Fibroblast of skin of back (primary cell): ENCODE results near the gene MPC2.
"Not testable (repeated sequence)": the region's sequence is repeated elsewhere in the genome, so short reads cannot be mapped to it uniquely, and the experiment has no call there.

ENCODE experiments used
- DNase-seq: peaks from one replicate; pipeline ENCODE4 v3.0.0-alpha.2; 2013

MPC2 gene

GRCh38 chr1:167904652-167905130 is 32.2 kb downstream of the MPC2 start:
- peak; percentile 83 for DNase-seq

DNA sequence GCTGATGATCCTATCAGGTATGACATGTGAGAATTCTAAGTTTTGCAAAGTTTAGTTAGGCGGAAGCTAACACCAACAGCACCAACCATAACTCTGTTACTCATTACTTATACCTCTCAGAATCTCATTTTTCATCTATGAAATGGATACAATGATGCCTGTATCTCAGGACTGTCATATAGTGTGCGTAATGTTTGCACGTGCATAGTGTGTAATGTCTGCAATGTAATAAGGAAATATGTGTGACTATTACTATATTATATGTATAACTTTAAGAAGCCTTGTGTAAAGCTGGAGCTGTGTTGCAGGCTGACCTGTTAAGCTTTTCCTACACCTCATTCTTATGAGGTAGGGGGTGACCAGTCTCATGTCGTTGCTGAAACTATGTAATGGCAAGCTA is 36.0 kb downstream of the MPC2 start:
- DNase-seq = no peak

DNA sequence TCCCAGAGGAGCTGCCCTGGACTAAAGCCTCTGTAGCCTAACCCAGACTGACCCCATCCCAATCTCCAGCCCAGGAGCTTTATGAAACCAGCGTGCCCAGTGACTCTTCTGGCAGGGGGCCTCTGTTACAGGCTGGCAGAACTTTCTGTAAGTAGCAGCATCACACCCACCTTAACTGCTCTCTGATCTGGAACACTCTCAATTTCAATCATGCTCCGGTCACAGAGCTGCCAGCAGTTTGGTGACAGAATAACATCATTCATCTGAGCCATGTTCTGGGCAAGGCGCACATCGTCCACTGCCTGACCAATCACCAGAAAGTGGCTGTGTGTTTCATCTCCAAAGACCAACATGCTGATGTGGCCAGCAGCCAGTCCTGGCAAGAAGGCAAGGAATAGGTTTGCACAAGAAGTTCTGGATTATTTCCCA is 37.6 kb downstream of the MPC2 start:
- no peak for DNase-seq

DNA sequence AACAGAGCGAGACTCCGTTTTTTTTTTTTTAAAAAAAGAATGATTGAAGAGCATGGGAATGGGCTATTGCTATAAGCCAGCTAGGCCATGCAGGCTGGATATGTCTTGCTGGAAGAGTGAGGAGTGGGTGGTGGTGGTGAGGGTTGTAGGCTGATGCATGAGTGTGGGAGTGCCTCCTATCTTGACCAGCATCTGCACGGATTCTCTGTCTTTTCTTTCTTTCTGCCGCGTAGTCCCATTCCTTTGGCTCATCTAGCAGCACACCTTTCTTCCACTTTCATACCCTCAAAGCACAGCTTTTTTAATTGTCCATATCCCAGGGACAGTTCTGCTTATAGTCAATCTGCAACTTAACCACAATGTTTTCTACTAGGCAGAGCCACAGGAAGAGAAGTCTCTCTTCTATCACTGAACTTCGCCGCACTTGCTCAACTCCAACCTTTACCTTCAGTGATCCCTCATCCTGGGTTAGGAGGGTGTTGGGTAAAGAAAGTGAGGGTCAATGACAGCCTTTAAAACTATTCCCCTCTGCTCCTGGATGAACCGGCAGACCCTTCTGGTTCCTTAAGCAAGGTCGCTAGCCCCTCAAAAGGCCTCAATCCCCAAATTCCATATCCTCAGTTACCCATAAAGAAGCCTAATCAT is 38.2 kb downstream of the MPC2 start:
- DNase-seq = no peak

GRCh38 chr1:167893798-167894197 is 43.1 kb downstream of the MPC2 start:
- no peak for DNase-seq

DNA sequence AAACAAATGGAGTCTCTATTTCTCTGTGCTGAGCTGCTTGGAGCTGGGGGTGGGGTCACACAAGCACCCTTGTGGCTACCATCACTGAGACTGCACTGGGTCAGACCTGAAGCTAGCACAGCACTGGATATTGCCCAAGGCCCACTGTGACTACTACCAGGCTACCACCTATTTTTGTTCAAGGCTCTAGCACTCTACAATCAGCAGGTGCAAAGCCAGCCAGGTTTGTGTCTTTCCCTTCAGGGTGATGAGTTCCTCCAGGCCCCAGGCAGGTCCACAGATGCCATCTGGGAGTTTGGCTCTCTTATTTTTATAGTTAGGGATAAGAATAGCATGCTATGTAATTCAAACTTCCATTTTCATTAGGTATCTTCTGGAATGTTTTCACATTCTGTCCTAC is 46.5 kb downstream of the MPC2 start:
- no peak for DNase-seq

DNA sequence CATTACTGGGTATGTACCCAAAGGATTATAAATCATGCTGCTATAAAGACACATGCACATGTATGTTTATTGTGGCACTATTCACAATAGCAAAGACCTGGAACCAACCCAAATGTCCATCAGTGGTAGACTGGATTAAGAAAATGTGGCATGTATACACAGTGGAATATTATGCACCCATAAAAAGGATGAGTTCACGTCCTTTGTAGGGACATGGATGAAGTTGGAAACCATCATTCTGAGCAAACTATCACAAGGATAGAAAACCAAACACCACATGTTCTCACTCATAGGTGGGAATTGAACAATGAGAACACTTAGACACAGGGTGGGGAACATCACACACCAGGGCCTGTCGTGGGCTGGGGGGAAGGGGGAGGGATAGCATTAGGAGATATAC is 49.7 kb downstream of the MPC2 start:
- DNase-seq = not testable (repeated sequence)

DNA sequence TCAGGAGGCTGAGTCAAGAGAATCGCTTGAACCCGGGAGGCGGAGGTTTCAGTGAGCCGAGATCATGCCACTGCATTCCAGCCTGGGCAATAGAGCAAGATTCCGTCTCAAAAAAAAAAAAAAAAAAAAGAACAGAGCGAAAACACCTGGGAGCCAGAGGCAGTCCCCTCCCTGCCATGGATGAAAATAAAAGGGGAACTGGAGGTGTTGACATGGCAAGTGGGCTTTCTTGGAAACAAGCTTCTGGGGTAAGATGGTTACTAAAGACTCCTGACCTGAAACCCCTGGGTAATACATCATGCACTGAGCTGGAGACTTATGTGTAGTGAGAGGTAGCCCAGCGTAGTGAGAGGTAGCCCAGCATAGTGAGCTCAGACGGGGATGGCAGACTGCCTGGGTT is 54.5 kb downstream of the MPC2 start:
- no peak for DNase-seq

- peak; percentile 64 for DNase-seq
These were observed 55.1 kb downstream of the MPC2 start for GRCh38 chr1:167881786-167882185.

- DNase-seq = peak; percentile 52
These were observed 55.8 kb downstream of the MPC2 start for GRCh38 chr1:167881069-167881468.

- no peak for DNase-seq
These were observed 56.3 kb downstream of the MPC2 start for GRCh38 chr1:167880580-167881021.

DNA sequence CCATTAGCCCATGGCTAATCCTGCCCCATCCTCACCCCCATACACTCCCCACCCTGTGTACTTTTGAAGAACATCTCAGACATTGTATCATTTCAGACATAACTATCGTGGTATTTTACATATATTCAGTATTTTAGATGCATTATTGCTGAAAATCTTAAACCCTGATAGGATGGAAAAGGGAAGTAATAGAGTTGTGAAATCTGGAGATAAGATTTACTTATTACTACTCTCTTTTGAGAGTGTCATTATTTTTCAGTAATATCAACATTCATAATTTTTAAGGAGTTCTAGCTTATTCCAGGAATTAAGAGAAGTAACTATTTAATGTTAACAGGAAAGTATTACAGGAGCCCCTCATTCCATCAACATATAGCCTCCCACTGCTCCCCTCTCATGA is 57.4 kb downstream of the MPC2 start:
- no peak for DNase-seq

DNA sequence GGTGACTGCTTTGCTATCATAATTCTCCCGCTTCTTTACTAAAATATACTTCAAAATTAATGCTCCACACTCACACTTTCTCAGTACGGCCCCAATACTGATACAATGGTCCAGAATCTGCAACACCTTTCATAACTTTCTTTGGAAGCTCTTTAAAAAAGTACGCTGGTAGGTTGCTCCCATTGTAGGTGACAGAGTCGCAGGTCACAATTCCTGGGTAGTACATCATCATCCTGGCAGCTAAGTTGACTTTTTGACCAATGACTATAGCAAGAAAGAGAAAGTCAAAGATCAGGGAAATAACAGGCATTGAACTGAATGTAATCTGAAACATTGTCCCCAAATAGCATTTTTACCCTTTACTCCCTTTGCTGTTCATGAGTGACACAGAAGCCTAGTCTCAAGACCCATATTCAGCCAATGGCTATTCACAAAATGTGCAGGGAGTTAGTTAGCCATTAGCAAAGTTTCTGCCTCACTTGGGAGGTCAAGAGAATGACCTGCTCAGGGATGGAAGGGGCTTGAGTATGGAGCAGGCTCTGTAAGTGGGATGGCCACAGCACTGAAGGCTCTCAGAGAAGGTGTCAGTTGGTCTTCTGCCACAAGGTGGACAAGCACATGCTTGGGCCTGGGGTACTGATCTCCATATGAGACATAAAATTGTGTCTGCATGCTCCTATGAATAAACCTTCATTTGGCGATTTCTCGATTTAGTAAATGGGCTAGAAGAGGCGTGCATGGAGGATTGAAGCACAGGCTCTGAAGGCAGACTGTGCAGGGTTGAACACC is 58.3 kb downstream of the MPC2 start:
- no peak for DNase-seq

DNA sequence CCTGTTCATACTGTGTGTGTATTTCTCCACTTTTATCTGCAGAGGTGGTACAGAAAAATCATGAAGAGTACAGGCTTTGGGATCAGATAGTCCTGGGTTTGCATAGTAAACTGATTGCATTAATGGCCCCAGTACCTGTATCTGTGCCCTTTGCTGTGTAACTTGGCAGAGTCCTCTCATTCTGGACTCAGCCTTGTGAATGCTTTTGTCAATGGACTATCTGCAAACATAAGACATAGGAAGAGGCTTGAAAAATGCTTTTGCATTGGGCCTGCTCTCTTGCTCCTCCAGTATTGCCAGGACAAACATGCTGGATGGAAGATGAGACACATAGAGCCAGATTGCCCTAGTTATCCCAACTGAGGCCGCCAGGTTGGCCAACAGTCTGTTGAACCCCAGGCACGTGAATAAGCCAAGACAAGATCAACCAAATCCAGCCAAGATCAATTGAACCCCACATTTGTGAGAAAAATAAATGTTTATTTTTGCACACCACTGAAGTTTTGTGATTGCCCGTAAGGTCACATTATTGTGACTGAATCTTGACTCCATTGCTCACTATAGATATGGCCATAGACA is 60.2 kb downstream of the MPC2 start:
- no peak for DNase-seq

- DNase-seq = peak; percentile 21
These were observed 65.5 kb downstream of the MPC2 start for GRCh38 chr1:167871331-167871730.

- DNase-seq = not testable (repeated sequence)
These were observed 67.5 kb downstream of the MPC2 start for GRCh38 chr1:167869157-167870001.

DNA sequence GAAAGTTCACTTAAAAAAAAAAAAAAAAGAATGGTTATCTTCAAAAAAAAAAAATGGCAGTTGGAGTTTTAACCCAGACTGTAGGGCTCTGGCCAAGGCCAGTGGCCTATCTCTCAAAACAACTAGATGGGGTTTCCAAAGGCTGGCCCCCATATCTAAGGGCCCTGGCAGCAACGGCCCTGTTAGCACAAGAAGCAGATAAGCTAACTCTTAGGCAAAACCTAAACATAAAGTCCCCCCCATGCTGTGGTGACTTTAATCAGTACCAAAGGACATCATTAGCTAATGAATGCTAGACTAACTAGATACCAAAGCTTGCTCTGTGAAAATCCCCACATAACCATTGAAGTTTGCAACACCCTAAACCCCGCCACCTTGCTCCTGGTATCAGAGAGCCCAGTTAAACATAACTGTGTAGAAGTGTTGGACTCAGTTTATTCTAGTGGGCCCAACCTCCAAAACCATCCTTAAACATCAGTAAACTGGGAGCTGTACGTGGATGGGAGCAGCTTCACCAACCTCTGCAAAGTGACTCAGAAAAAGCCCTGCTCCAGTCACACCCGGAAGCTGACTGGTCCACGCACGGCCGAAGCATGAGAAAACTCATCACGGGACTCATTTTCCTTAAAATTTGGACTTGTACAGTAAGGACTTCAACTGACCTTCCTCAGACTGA is 70.0 kb downstream of the MPC2 start:
- not testable (repeated sequence) for DNase-seq
